HEK293 (cell line): ENCODE data around the gene MNT.
A peak's percentile ranks its signal among the peaks of the same experiment; 100 is the strongest.

Source experiments
- ELK4 ChIP-seq: IDR thresholded peaks from 2 replicates; pipeline ENCODE4 v1.6.1; 2011; ENCODE audit warnings: mild to moderate bottlenecking, low read depth, low read length, borderline replicate concordance
- GLIS1 ChIP-seq: fragments of 450-650 bp; formaldehyde crosslinking; IDR thresholded peaks from 2 replicates; pipeline ENCODE4 v1.5.1; 2016; ENCODE audit warnings: missing biosample characterization, missing genetic modification characterization
- GLIS2 ChIP-seq: fragments of 450-650 bp; formaldehyde crosslinking; IDR thresholded peaks from 2 replicates; pipeline ENCODE4 v1.5.1; 2016; ENCODE audit warnings: missing biosample characterization, missing genetic modification characterization
- HIC1 ChIP-seq: fragments of 450-650 bp; formaldehyde crosslinking; IDR thresholded peaks from 2 replicates; pipeline ENCODE4 v1.5.1; 2016; ENCODE audit warnings: missing biosample characterization, missing genetic modification characterization
- IKZF3 ChIP-seq: fragments of 450-650 bp; IDR thresholded peaks from 2 replicates; pipeline ENCODE4 v1.5.0; 2018; ENCODE audit warnings: missing biosample characterization, mild to moderate bottlenecking, missing genetic modification characterization, moderate library complexity
- KLF16 ChIP-seq: fragments of 450-650 bp; formaldehyde crosslinking; IDR thresholded peaks from 2 replicates; pipeline ENCODE4 v1.5.1; 2017; ENCODE audit warnings: missing biosample characterization, missing genetic modification characterization
- KLF7 ChIP-seq: fragments of 450-650 bp; formaldehyde crosslinking; IDR thresholded peaks from 2 replicates; pipeline ENCODE4 v1.5.1; 2016; ENCODE audit warnings: missing biosample characterization, missing genetic modification characterization, borderline replicate concordance
- RBAK ChIP-seq: fragments of 450-650 bp; formaldehyde crosslinking; IDR thresholded peaks from 2 replicates; pipeline ENCODE4 v1.5.1; 2016; ENCODE audit warnings: missing biosample characterization, missing genetic modification characterization
- SALL2 ChIP-seq: fragments of 450-650 bp; formaldehyde crosslinking; IDR thresholded peaks from 2 replicates; pipeline ENCODE4 v1.5.0; 2017; ENCODE audit warnings: missing biosample characterization, mild to moderate bottlenecking, missing genetic modification characterization, borderline replicate concordance
- SCRT2 ChIP-seq: fragments of 450-650 bp; formaldehyde crosslinking; IDR thresholded peaks from 2 replicates; pipeline ENCODE4 v1.5.1; 2016; ENCODE audit warnings: missing biosample characterization, missing genetic modification characterization
- WT1 ChIP-seq: fragments of 450-650 bp; formaldehyde crosslinking; IDR thresholded peaks from 2 replicates; pipeline ENCODE4 v1.5.1; 2016; ENCODE audit warnings: missing biosample characterization, missing genetic modification characterization
- ZBTB49 ChIP-seq: fragments of 450-650 bp; formaldehyde crosslinking; IDR thresholded peaks from 2 replicates; pipeline ENCODE4 v1.5.1; 2016; ENCODE audit warnings: missing biosample characterization, missing genetic modification characterization, low read depth
- ZFP3 ChIP-seq: fragments of 450-650 bp; formaldehyde crosslinking; IDR thresholded peaks from 2 replicates; pipeline ENCODE4 v1.5.1; 2016; ENCODE audit warnings: low read depth, missing biosample characterization, missing genetic modification characterization
- ZNF10 ChIP-seq: fragments of 450-650 bp; formaldehyde crosslinking; IDR thresholded peaks from 2 replicates; pipeline ENCODE4 v1.5.1; 2017; ENCODE audit warnings: missing biosample characterization, missing genetic modification characterization
- ZNF146 ChIP-seq: fragments of 450-650 bp; formaldehyde crosslinking; IDR thresholded peaks from 2 replicates; pipeline ENCODE4 v1.5.1; 2016; ENCODE audit warnings: missing biosample characterization, missing genetic modification characterization
- ZNF18 ChIP-seq: fragments of 450-650 bp; formaldehyde crosslinking; IDR thresholded peaks from 2 replicates; pipeline ENCODE4 v1.5.1; 2016; ENCODE audit warnings: missing biosample characterization, missing genetic modification characterization
- ZNF184 ChIP-seq: fragments of 450-650 bp; IDR thresholded peaks from 2 replicates; pipeline ENCODE4 v1.5.1; 2018; ENCODE audit warnings: missing biosample characterization, mild to moderate bottlenecking, missing genetic modification characterization
- ZNF280D ChIP-seq: fragments of 450-650 bp; formaldehyde crosslinking; IDR thresholded peaks from 2 replicates; pipeline ENCODE4 v1.5.1; 2016; ENCODE audit warnings: missing biosample characterization, missing genetic modification characterization
- ZNF449 ChIP-seq: fragments of 450-650 bp; formaldehyde crosslinking; IDR thresholded peaks from 2 replicates; pipeline ENCODE4 v1.5.1; 2017; ENCODE audit warnings: missing biosample characterization, mild to moderate bottlenecking, missing genetic modification characterization, moderate library complexity
- ZNF530 ChIP-seq: fragments of 450-650 bp; formaldehyde crosslinking; IDR thresholded peaks from 2 replicates; pipeline ENCODE4 v1.5.1; 2016; ENCODE audit warnings: low read depth, missing biosample characterization, missing genetic modification characterization
- ZNF544 ChIP-seq: fragments of 450-650 bp; formaldehyde crosslinking; IDR thresholded peaks from 2 replicates; pipeline ENCODE4 v1.5.0; 2017; ENCODE audit warnings: missing biosample characterization, missing genetic modification characterization
- ZNF701 ChIP-seq: fragments of 450-650 bp; formaldehyde crosslinking; IDR thresholded peaks from 2 replicates; pipeline ENCODE4 v1.5.1; 2016; ENCODE audit warnings: missing biosample characterization, missing genetic modification characterization
- ZNF776 ChIP-seq: fragments of 450-650 bp; formaldehyde crosslinking; IDR thresholded peaks from 2 replicates; pipeline ENCODE4 v1.5.0; 2017; ENCODE audit warnings: missing biosample characterization, missing genetic modification characterization, borderline replicate concordance
- ZNF830 ChIP-seq: fragments of 450-650 bp; IDR thresholded peaks from 2 replicates; pipeline ENCODE4 v1.5.0; 2018; ENCODE audit warnings: missing biosample characterization, missing genetic modification characterization, low read depth, mild to moderate bottlenecking, moderate library complexity

The MNT gene

GRCh38 chr17:2396568-2397246 lies 4.2 kb downstream of the MNT start (continued):
- TF ChIP-seq ZBTB49: no peak
- no peak for TF ChIP-seq ZNF530 (tag by site-specific recombination)
- peak; percentile 61; the same call in 1 of the 2 replicates for TF ChIP-seq KLF16 (tag by site-specific recombination)
- TF ChIP-seq ZNF18: no peak
- TF ChIP-seq IKZF3 (tag by site-specific recombination): peak; percentile 99
- TF ChIP-seq HIC1 (tag by site-specific recombination): peak; percentile 79
- TF ChIP-seq ZFP3: no peak
- no peak for TF ChIP-seq SALL2 (tag by site-specific recombination)
- TF ChIP-seq ZNF776 (tag by site-specific recombination): no peak
- no peak for TF ChIP-seq ZNF280D (tag by site-specific recombination)
- TF ChIP-seq KLF7: no peak
- no peak for TF ChIP-seq ZNF701 (tag by site-specific recombination)
- no peak for TF ChIP-seq ELK4
- TF ChIP-seq ZNF10 (tag by site-specific recombination): no peak
- TF ChIP-seq GLIS2 (tag by site-specific recombination): peak; percentile 100
- no peak for TF ChIP-seq SCRT2
- TF ChIP-seq ZNF544 (tag by site-specific recombination): no peak
- no peak for TF ChIP-seq ZNF184 (tag by site-specific recombination)
- TF ChIP-seq RBAK (tag by site-specific recombination): no peak
- TF ChIP-seq ZNF449: no peak
- TF ChIP-seq WT1: 0 out of 2 replicates have a peak, but pooled peaks have one; percentile 11
- TF ChIP-seq GLIS1 (tag by site-specific recombination): peak; percentile 98
- no peak for TF ChIP-seq ZNF146
- TF ChIP-seq ZNF830 (tag by site-specific recombination): no peak
